RWPE2 (cell line): Measurements from ENCODE around the gene TAF6L.

ENCODE experiments used
- ATAC-seq: fragments of 200-7000 bp; cut with Tn5 transposase; 3 replicates; pipeline ENCODE4 v1.9.1; 2021; ENCODE audit warnings: low read depth
- DNase-seq: peaks from one replicate; pipeline ENCODE4 v3.0.0-alpha.2; 2020; ENCODE audit warnings: low spot score
- H3K27ac ChIP-seq: fragments of 450-650 bp; 2 replicates; pipeline ENCODE4 v1.5.1; 2017; ENCODE audit warnings: mild to moderate bottlenecking; ENCODE audit not compliant: poor library complexity, severe bottlenecking
- H3K27me3 ChIP-seq: fragments of 250-450 bp; sonication (Bioruptor Pico); 2 replicates; pipeline ENCODE4 v1.5.1; 2021; ENCODE audit warnings: mild to moderate bottlenecking, moderate library complexity; ENCODE audit not compliant: insufficient read depth, poor library complexity, severe bottlenecking
- H3K36me3 ChIP-seq: fragments of 250-450 bp; sonication (Bioruptor Pico); 2 replicates; pipeline ENCODE4 v1.5.1; 2020; ENCODE audit warnings: low read depth, mild to moderate bottlenecking, moderate library complexity
- H3K4me1 ChIP-seq: fragments of 250-450 bp; sonication (Bioruptor Pico); 2 replicates; pipeline ENCODE4 v1.5.1; 2021; ENCODE audit warnings: mild to moderate bottlenecking, moderate library complexity; ENCODE audit not compliant: insufficient read depth, poor library complexity, severe bottlenecking
- H3K4me3 ChIP-seq: fragments of 250-450 bp; sonication (Bioruptor Pico); 2 replicates; pipeline ENCODE4 v1.5.1; 2021; ENCODE audit warnings: mild to moderate bottlenecking, moderate library complexity; ENCODE audit not compliant: severe bottlenecking
- H3K9me3 ChIP-seq: fragments of 250-450 bp; sonication (Bioruptor Pico); 2 replicates; pipeline ENCODE4 v1.5.1; 2021; ENCODE audit warnings: mild to moderate bottlenecking, moderate library complexity; ENCODE audit not compliant: severe bottlenecking
- TF ChIP-seq, protein P1 (sequence below): fragments of 450-650 bp; IDR thresholded peaks from one replicate; pipeline ENCODE4 v1.5.1; 2017; ENCODE audit warnings: mild to moderate bottlenecking, moderate library complexity; ENCODE audit not compliant: poor library complexity, severe bottlenecking

Gene TAF6L, protein sequence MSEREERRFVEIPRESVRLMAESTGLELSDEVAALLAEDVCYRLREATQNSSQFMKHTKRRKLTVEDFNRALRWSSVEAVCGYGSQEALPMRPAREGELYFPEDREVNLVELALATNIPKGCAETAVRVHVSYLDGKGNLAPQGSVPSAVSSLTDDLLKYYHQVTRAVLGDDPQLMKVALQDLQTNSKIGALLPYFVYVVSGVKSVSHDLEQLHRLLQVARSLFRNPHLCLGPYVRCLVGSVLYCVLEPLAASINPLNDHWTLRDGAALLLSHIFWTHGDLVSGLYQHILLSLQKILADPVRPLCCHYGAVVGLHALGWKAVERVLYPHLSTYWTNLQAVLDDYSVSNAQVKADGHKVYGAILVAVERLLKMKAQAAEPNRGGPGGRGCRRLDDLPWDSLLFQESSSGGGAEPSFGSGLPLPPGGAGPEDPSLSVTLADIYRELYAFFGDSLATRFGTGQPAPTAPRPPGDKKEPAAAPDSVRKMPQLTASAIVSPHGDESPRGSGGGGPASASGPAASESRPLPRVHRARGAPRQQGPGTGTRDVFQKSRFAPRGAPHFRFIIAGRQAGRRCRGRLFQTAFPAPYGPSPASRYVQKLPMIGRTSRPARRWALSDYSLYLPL

GRCh38 chr11:62771144-62772021 lies at the start of gene TAF6L:
TAF6L (plus strand) TSS chr11:62771396; CDS start chr11:62775784, 4,388 bp downstream.
- Histone ChIP-seq H3K4me3 (peak within 1 kb of the TSS; percentile 61), H3K27ac (peak within 1 kb of the TSS; percentile 71), H3K36me3 (peaks cover 5% of the 10 kb centered on the region), H3K27me3 (no peaks in the 10 kb centered on the region), H3K9me3 (no peaks in the 10 kb centered on the region), H3K4me1 (peaks cover 8% of the 10 kb centered on the region)
- peak; percentile 98 for DNase-seq
- peak; percentile 92 for ATAC-seq
- TF ChIP-seq, protein P1, sequence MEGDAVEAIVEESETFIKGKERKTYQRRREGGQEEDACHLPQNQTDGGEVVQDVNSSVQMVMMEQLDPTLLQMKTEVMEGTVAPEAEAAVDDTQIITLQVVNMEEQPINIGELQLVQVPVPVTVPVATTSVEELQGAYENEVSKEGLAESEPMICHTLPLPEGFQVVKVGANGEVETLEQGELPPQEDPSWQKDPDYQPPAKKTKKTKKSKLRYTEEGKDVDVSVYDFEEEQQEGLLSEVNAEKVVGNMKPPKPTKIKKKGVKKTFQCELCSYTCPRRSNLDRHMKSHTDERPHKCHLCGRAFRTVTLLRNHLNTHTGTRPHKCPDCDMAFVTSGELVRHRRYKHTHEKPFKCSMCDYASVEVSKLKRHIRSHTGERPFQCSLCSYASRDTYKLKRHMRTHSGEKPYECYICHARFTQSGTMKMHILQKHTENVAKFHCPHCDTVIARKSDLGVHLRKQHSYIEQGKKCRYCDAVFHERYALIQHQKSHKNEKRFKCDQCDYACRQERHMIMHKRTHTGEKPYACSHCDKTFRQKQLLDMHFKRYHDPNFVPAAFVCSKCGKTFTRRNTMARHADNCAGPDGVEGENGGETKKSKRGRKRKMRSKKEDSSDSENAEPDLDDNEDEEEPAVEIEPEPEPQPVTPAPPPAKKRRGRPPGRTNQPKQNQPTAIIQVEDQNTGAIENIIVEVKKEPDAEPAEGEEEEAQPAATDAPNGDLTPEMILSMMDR: no peak

DNA sequence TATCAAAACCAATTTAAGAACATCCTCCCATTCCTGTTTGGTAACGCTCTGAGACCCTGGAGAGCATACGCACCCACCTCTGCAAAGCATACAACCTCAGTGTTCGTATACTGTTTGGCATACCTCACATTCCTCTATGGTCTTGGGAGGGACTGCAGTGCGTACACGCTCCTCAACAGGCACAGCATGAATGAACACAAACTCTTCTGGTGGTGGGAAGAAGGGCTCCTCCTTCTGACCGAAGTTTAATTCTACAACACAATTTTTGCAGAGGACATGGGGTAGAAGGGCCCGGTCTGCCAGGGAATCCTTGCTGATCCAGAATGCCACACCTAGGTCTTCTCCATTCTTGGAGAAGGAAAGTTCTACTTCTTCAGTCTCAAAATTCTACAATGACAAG lies 49.2 kb upstream of the TAF6L start:
- TF ChIP-seq, protein P1: no peak
- ATAC-seq (no peak), DNase-seq (no peak)
- Histone ChIP-seq H3K4me1 (peaks cover 5% of the 10 kb centered on the region), H3K27ac (no peak overlapping the region), H3K4me3 (no peak overlapping the region), H3K36me3 (peaks cover 94% of the 10 kb centered on the region), H3K27me3 (no peaks in the 10 kb centered on the region), H3K9me3 (no peaks in the 10 kb centered on the region)

GRCh38 chr11:62724171-62724570 lies 47.0 kb upstream of the TAF6L start:
- no peaks in the 10 kb centered on the region for H3K9me3 ChIP-seq
- H3K4me3 ChIP-seq: peak overlapping the region; percentile 67
- peaks cover 5% of the 10 kb centered on the region for H3K4me1 ChIP-seq
- DNase-seq (no peak), ATAC-seq (no peak)
- no peaks in the 10 kb centered on the region for H3K27me3 ChIP-seq
- H3K27ac ChIP-seq: no peak overlapping the region
- TF ChIP-seq, protein P1: no peak
- peaks cover 72% of the 10 kb centered on the region for H3K36me3 ChIP-seq

DNA sequence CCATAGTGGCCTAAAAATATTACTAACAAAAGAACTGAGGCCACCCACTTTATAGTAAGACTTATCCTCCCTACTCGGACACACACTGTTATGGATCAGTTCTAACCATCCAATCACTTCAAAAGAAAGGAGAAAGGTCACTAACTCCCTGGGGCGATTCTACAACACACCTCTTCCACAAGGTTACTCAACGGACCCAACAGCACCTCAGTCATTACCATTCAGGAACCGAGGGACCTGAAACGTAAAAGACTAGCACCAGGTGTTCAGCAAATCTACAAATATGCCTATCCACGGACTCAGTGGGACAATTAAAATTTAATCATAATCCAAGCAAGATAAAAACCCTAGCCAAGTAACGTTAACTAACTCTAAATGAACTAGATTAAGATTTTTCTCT lies 45.5 kb upstream of the TAF6L start:
- peaks cover 67% of the 10 kb centered on the region for H3K36me3 ChIP-seq
- H3K4me1 ChIP-seq: peaks cover 10% of the 10 kb centered on the region
- DNase-seq (no peak), ATAC-seq (no peak)
- TF ChIP-seq, protein P1: no peak
- H3K4me3 ChIP-seq: peak overlapping the region; percentile 67
- no peaks in the 10 kb centered on the region for H3K9me3 ChIP-seq
- H3K27ac ChIP-seq: peak overlapping the region; percentile 89
- H3K27me3 ChIP-seq: no peaks in the 10 kb centered on the region
